ENCODE measurements around the gene KCP. TPM values are rescaled to one million over a fixed set of nuclear protein-coding genes. Genes with fewer than 3 reads are reported as not detected.

The KCP gene
- total RNA-seq, 1 experiment from 2014 or later: 1.6 TPM

DNA sequence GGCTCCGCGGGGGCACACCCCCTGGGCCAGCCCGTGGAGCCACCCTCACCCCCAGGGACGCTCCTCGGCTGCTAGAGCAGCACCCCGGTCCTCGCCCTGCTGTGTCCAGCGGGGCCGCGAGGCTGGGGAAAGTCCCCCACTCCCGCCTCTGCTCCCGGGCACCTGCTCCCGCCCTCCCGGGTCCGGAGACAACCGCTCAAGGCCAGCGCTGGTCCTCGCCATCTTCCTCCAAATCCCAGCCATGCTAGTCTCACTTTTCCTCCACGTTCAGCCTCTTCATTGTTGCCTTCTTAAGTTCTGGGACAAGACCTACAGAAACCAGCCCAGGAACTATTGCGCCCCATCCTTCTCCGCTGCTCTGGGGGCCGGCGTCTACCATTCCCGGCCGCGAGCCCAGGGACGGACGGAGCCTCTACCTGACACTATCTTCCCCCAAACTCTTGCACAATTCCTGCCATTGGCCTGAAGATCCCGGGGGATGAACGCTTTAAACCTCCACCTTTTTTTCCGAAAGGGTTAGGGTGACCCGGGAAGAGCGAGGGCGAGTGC lies 4.8 kb upstream of the KCP start:
- H3K9me3 ChIP-seq (ENCODE audit: control insufficient read depth in 1 of 2, insufficient read depth in 1 of 2, low read depth in 1 of 2, low read length in 2 of 2): no peaks in the 10 kb centered on the region

More for the DNA sequence above, 4.8 kb upstream of the KCP start:
- Histone ChIP-seq H3K79me2 (ENCODE audit: insufficient read depth, low read length) (no peaks in the 10 kb centered on the region), H3K4me2 (ENCODE audit: low read length) (no peak overlapping the region), H3K36me3 (ENCODE audit: control insufficient read depth in 1 of 2, insufficient read depth in 2 of 2, low read length in 2 of 2) (no peaks in the 10 kb centered on the region), H3K9ac (ENCODE audit: low read length) (no peak overlapping the region), H3K4me3 (replicated peaks in 1 of 2; ENCODE audit: low read depth in 1 of 2, low read length in 2 of 2) (no peak overlapping the region), H3K9me2 (ENCODE audit: insufficient read depth) (no peaks in the 10 kb centered on the region), H3K27ac (ENCODE audit: low read depth, low read length) (no peak overlapping the region), H2AFZ (ENCODE audit: low read depth, low read length, poor library complexity, severe bottlenecking) (no peak overlapping the region), H4K20me1 (ENCODE audit: insufficient read depth) (no peaks in the 10 kb centered on the region), H3K4me1 (ENCODE audit: control insufficient read depth in 1 of 2, insufficient read depth in 2 of 2, low read length in 2 of 2) (peaks cover 0 to 5% of the 10 kb centered on the region in 2 experiments; a peak in 1 of 4 replicates), H3K27me3 (ENCODE audit: insufficient read depth, low read length) (peaks cover 6% of the 10 kb centered on the region; the same call in 1 of the 2 replicates)
- intact Hi-C loops (cut with micrococcal nuclease): no loop called here
- TF ChIP-seq EGR1 (IDR thresholded peaks at IDR 0.05; ENCODE audit: low read depth) (no peak), JUND (IDR thresholded peaks at IDR 0.05) (no peak), ZFX (IDR thresholded peaks at IDR 0.05) (no peak), ZNF274 (IDR thresholded peaks at IDR 0.05; ENCODE audit: low read depth, low read length) (no peak), EZH2phosphoT487 (IDR thresholded peaks at IDR 0.05; ENCODE audit: borderline replicate concordance) (no peak), TCF7L2 (IDR thresholded peaks at IDR 0.05; ENCODE audit: borderline replicate concordance, extremely low read depth, insufficient read depth, insufficient read length) (no peak), CEBPB (IDR thresholded peaks at IDR 0.05; ENCODE audit: low read depth) (no peak), POLR2AphosphoS5 (IDR thresholded peaks at IDR 0.05; ENCODE audit: low read depth, low read length) (no peak), SRF (IDR thresholded peaks at IDR 0.05; ENCODE audit: low read depth) (no peak), ELF1 (IDR thresholded peaks at IDR 0.05; ENCODE audit: borderline replicate concordance, low read depth) (no peak), POLR2A (IDR thresholded peaks at IDR 0.05; ENCODE audit: borderline replicate concordance, extremely low read depth, insufficient read depth, insufficient read length) (no peak), YY1 (IDR thresholded peaks at IDR 0.05; ENCODE audit: extremely low read depth, insufficient replicate concordance, low read depth, low read length) (no peak), FOSL1 (IDR thresholded peaks at IDR 0.05; ENCODE audit: low read depth) (no peak), EZH2 (IDR thresholded peaks at IDR 0.05) (no peak), SP1 (IDR thresholded peaks at IDR 0.05; ENCODE audit: low read depth) (no peak)
- TF ChIP-seq, protein P1, sequence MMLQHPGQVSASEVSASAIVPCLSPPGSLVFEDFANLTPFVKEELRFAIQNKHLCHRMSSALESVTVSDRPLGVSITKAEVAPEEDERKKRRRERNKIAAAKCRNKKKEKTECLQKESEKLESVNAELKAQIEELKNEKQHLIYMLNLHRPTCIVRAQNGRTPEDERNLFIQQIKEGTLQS (IDR thresholded peaks at IDR 0.05): no peak
- TF ChIP-seq, protein P2, sequence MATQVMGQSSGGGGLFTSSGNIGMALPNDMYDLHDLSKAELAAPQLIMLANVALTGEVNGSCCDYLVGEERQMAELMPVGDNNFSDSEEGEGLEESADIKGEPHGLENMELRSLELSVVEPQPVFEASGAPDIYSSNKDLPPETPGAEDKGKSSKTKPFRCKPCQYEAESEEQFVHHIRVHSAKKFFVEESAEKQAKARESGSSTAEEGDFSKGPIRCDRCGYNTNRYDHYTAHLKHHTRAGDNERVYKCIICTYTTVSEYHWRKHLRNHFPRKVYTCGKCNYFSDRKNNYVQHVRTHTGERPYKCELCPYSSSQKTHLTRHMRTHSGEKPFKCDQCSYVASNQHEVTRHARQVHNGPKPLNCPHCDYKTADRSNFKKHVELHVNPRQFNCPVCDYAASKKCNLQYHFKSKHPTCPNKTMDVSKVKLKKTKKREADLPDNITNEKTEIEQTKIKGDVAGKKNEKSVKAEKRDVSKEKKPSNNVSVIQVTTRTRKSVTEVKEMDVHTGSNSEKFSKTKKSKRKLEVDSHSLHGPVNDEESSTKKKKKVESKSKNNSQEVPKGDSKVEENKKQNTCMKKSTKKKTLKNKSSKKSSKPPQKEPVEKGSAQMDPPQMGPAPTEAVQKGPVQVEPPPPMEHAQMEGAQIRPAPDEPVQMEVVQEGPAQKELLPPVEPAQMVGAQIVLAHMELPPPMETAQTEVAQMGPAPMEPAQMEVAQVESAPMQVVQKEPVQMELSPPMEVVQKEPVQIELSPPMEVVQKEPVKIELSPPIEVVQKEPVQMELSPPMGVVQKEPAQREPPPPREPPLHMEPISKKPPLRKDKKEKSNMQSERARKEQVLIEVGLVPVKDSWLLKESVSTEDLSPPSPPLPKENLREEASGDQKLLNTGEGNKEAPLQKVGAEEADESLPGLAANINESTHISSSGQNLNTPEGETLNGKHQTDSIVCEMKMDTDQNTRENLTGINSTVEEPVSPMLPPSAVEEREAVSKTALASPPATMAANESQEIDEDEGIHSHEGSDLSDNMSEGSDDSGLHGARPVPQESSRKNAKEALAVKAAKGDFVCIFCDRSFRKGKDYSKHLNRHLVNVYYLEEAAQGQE (IDR thresholded peaks at IDR 0.05; ENCODE audit: low read depth): no peak
- TF ChIP-seq, protein P3, sequence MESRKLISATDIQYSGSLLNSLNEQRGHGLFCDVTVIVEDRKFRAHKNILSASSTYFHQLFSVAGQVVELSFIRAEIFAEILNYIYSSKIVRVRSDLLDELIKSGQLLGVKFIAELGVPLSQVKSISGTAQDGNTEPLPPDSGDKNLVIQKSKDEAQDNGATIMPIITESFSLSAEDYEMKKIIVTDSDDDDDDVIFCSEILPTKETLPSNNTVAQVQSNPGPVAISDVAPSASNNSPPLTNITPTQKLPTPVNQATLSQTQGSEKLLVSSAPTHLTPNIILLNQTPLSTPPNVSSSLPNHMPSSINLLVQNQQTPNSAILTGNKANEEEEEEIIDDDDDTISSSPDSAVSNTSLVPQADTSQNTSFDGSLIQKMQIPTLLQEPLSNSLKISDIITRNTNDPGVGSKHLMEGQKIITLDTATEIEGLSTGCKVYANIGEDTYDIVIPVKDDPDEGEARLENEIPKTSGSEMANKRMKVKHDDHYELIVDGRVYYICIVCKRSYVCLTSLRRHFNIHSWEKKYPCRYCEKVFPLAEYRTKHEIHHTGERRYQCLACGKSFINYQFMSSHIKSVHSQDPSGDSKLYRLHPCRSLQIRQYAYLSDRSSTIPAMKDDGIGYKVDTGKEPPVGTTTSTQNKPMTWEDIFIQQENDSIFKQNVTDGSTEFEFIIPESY (IDR thresholded peaks at IDR 0.05; ENCODE audit: extremely low read depth, insufficient replicate concordance, low read length): no peak
- TF ChIP-seq, protein P4, sequence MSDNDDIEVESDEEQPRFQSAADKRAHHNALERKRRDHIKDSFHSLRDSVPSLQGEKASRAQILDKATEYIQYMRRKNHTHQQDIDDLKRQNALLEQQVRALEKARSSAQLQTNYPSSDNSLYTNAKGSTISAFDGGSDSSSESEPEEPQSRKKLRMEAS (IDR thresholded peaks at IDR 0.05): no peak
- no peak for DNase-seq (ENCODE audit: low read depth, low spot score)
- ChIA-PET POLR2A (no interaction called here), RAD21 (ENCODE audit: low non-redundant PET in 1 of 2, low total read pairs in 2 of 2, uncharacterized antibody in 2 of 2, unreplicated experiment in 2 of 2) (no interaction called here), CTCF (no interaction called here)
- no peak for ATAC-seq
- BruUV-seq (replicated peaks): no TSS peak

All from HCT116 (cell line).